ENCODE data around the gene ALLC.
"Not testable (repeated sequence)": the region's sequence is repeated elsewhere in the genome, so short reads cannot be mapped to it uniquely, and the experiment has no call there.

ALLC gene

DNA sequence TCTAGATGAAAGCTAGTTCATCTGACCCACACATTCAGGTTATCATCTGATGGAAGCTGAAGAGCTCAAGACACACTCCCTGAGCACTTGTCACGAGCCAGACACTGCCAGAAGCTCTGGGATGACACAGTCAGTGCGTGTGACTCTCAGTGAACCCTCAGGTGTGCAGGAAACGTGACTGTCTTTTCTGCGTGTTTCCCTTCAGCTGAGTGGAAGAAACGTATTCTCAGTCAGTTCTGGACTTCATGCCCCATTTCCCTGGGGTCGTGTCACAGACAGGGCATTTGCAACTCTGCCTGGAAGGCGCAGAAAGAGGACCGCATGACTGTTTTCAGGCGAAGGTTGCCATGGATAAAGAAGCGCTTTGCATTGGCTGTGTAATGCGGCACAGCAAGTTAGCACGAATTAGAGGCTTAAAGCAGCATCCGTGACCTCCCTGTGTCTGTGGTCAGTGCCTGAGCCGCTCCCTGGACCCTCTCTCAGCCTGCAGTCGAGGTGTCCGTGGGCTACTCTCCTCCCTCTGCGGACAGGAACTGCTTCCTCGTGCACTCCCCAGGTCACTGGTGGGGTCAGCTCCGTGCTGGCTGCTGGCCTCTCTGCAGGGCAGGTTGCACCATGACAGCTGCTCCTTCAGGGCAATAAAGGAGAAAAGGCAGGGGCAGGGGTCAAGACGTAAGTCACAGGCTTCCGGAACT is 3.3 kb upstream of the ALLC start:
- DNase-seq (ENCODE audit: low read depth in 2 of 2) = no peak

DNA sequence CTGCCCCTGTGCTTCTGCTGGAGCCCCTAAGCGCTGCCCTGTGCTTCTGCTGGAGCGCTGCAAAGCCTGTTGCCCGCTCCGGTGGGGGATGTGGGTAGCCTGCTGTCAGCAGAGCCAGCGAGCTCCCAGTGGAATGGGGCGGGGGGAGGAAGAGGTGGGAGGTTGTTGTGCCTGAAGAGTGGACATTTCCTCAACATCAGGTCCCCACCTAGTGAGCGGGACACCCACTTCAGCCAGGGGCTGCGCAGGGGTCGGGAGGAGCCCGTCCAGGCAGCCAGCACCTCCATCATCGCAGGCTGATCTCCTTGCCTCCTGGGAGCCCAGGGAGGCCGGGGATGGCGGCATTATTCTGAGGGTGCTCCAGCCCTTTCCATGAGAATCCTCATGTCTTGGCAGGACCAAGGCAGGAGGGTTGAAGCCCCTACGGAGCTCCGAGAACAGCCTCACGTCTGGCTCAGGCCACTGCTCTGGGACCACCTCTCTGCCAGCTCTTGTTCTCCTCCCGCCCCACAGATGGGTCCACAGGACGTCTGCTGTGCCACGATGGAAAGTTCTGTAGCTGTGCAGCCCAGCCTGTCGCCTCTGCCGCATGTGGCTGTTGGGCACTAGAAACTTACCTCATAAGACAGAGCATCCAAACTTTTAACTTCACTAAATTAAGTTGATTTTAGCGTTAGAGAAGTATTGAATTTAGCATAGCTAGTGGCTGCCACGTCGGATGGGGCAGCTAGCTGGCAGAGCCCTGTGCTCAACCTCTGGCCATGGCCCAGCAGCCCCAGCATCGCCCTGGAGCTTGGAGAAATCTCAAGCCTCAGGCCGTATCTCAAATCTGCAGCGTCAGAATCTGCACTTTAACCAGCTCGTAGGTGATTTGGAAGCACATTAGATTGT is 1.9 kb upstream of the ALLC start:
- DNase-seq (ENCODE audit: low read depth in 2 of 2) = no peak

DNA sequence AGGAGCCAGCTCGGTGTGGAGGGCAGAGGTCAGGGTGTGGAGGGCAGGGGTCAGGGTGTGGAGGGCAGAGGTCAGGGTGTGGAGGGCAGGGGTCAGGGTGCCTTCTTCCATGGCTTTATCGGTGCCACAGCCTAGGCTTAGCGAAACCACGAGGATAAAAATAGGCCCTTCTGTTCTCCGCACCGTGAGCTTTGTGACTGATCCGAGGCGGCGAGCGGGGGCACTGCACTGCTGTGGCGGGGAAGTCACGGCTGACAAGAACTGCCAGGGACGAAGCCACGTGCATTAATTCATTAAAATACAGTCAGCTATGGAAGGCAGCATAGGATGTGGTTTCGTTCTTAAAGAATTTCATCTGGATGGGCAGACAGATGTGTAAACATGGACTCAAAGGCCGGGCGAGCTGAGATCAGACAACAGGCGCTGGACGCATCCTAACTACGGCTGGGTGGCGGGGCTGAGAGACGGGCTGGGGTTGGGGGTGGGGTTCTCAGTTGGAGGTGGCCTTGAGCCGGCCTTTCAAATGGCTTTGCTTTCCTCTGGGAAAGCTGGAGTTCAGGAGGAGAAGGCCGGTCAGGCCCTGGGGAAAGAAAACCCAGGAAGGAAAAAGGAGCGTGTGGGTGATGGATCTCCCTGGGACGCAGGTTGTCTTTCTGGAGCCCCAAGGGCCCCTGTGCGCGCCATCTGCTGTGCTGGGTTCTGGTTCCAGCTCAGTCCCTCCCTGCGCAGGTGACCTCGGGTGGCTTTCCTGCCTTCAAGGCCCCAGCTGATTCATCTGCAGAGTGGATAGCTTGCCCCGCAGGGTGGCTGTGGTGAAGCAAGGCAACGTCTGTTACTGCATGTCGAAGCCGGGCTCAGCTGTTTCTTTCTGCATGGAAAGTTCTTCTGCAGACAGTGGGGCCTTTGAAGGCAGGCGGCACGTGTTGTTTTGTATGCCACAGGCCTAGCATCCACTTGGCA is 958 bp upstream of the ALLC start:
- no peak for DNase-seq (ENCODE audit: low read depth in 2 of 2)

DNA sequence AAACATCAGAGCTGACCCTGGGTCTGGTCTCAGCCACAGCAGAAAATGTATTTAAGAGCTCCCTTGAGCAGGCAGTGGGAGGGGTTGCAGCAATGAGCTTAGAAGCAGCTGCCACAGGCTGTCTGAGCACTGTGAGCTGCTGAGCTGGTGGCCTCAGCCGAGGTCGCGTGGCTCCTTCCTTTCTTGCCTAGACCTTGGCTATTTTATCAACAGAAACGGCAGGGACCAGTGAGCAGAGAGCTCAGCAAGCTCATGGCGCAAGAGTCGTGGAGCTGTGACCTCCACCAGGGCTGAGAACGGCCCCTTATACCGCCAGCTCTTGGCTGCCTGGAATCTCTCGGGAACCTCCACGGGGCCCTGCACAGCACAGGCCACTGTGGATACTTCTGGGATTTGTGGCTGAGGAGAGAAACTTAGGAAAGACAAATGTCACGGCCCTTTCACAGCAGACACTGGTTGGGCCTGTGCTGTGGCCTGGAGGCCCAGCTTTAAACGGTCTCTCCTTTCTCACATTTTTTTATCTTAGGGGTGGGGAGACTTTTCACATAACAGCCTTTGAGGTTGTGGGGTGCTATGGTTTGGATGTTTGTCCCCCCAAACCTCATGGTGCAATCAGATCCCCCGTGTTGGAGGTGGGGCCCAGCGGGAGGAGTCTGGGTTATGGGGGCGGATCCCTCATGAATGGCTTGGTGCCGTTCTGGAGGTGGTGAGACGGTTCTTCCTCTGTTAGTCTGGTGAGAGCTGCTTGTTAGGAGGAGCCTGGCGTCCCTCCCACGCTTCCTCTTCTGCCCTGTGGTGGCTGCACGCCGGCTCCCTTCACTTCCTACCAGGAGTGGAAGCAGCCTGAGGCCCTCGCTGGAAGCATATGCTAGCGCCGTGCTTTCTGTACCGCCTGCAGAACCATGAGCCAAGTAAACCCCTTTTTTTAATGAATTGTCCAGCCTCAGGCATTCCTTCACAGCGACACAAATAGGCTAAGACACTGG is 1.7 kb downstream of the ALLC start:
- DNase-seq (ENCODE audit: low read depth in 2 of 2) = no peak

DNA sequence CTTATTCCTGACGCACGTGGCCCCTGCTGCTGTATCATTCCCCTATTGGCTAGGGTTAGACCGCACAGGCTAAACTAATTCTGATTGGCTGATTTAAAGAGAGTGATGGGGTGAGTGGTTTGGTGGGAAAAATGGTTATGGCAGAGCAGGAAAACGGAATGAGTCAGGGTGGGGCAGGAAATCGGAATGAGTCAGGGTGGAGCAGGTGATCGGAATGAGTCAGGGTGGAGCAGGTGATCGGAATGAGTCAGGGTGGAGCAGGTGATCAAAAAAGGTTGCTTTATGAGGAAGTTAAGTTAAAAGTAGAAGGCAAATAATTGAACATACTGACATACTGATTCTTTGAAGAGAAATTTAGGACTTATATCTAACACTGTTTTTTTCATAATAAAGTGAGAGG is 2.6 kb downstream of the ALLC start:
- not testable (repeated sequence) for DNase-seq (ENCODE audit: low read depth in 2 of 2)

DNA sequence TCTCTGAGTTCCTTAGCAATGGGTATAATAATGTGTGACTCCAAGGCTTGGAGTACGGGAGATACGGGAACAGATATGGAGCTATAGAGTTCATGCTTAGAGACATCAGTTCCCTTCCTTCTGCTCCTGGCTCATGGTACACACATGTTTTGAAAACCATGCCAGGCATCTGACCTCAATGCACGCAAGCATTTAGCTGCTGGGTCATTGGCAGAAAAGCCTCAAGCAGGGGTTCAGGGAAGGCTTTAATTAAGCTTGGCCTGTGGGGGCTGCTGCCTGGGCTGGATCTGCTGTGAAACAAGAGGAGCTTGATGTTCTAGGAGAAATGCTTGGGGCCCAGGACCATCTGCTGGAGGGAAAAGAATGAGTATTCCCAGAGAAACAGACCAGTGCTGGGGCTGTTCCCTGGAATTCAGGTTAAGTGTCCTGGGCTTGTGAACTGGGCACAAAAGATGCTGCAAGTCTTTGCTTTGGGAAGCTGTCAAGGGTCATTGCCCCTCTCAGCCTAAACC is 3.2 kb downstream of the ALLC start:
- DNase-seq (ENCODE audit: low read depth in 2 of 2) = no peak

DNA sequence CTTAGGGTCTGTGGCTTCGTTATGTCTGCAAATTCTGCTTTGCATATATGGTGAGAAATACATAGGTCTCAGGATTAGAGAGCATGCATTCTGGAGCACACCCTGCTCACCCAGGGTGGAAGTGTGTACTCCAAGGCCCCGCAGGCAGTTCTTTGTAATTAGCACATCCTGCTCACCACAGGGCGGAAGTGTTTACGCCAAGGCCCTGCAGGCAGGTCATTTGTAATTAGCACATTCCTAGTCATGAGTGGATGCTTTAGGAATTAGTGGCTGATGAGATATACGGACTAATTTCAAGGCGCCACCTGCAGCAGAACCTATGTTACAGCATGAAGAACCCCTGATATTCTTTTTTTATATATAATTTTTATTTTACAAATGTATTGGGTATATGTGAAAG is 4.2 kb downstream of the ALLC start:
- DNase-seq (ENCODE audit: low read depth in 2 of 2) = no peak

DNA sequence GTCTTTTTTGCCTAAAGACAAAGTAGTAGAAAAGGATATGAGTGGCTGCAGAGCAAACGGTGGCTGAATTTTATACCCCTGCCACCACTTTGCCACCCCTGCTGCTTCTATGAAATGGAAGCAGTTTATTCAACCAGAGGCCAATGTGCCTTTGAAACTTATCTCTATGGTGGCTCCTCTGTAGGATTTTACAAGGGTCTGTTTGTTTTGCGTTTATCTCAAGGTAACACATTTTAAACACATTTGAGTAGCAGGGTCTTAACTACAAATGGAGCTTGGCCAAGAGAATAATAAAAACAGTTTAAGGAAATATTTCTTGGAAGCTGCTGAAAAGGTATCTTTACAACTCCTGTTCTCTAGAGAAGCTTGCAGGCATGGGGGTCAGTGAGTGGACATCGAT is 6.1 kb downstream of the ALLC start:
- DNase-seq (ENCODE audit: low read depth in 2 of 2) = no peak

DNA sequence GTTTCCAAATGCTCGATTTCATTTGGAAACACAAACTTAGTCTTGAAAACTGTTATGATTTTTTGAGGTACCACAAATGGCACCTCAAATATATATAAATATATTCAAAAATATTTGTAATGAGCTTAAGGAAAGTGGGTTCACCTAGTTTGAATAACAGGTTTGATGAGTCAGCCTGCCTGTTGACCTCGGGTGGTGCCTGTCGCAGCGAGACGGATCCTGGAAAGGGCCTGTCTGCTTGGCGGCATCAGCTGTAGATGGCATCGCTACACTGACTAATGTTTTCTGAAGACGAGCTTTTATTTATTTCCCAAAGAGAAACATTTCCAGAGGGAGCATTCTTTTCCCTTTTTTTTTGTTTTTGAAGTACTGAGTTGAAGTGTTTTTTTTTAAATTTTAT is 6.9 kb downstream of the ALLC start:
- DNase-seq (ENCODE audit: low read depth in 2 of 2) = no peak

DNA sequence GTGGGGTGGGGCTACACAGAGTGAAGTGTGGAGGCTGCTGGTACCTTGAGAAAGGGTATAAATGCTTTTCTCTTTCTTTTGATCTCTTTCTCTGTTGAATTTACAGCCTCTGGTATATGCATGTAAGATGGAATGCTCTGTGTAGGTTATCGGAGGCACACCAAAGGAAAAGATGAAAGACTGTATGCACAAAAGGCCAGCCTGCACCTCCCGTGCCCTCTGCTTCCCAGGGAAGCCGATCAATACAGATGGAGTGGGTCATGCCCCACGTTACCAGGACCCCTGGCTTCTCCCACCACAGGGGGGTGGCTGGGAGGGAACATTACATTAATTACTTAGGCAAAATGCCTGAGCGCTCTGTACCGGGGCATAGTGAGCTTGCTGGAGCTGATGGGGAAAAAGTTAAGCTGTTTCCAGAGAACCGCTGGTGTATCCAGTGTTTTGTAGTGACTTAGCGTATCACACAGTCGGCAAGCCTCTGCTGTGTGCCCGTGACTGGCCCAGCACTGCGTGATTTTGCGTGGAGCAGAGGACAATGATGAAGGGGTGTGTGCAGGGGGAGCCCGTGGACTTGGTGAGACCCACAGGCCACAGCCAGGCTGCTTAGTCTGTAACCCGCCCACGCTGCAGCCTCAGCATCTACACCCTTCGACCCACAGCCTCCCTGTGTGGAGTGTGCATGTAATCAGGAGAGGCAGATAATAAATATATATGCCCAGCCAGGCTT is 8.0 kb downstream of the ALLC start:
- no peak for DNase-seq (ENCODE audit: low read depth in 2 of 2)

DNA sequence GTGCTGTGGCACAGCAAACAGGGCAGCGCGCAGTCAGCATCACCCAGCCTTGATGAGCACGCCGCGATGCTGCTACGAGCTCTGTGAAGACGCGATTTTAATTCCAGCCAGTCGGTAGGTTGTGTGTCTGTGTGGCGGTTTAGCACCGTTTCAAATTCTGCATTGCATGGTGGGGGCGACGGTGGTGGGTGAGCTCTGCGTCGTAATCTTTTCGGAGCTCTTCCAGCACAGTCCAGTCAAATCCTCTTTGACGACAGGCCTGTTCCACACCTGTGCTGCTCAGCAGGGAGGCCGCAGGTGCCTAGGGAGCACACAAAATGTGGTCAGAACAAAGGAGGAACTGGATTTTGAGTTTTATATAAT is 8.6 kb downstream of the ALLC start:
- DNase-seq (ENCODE audit: low read depth in 2 of 2) = no peak

DNA sequence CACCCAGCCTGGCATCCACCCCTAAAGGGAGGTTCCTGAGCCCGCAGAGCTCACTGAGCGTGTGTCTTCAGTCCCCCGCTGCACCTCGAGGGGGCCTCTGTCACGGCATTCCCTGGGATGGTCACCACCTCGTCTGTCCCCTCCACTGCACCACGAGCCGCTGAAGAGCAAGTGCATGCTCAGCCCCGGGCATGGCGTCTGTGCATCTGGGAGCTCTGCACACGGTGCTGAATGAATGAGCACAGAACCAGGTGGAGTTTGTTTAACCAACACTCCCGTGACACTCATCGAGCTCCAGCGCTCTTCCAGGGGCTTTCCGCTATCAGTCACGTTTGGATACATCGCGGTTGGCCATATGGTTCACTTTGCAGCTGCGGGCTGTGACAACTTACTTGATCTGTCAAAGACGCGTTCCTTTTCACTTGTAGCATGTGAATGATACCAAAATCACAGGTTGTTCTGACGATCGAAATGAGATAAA is 9.2 kb downstream of the ALLC start:
- DNase-seq (ENCODE audit: low read depth in 2 of 2) = no peak

DNA sequence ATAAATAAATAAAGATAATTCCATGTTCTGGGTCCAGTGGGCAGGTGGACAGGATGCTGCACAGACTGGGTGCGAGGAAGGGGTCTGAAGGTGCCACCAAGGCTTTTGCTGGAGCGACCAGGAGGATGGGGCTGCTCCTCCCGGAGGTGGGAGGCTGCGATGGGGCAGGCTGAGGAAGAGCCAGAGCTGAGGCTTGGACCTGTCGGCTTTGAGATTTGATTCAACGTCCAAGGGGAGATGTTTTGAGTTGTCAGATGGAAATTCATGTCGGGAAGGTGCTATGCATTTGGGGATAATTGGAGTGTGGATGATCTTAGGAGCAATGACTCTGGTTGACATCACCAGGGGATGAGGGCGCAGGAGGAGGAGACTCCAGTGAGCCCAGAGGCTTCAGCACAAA is 11.7 kb downstream of the ALLC start:
- DNase-seq (ENCODE audit: low read depth in 2 of 2) = no peak

DNA sequence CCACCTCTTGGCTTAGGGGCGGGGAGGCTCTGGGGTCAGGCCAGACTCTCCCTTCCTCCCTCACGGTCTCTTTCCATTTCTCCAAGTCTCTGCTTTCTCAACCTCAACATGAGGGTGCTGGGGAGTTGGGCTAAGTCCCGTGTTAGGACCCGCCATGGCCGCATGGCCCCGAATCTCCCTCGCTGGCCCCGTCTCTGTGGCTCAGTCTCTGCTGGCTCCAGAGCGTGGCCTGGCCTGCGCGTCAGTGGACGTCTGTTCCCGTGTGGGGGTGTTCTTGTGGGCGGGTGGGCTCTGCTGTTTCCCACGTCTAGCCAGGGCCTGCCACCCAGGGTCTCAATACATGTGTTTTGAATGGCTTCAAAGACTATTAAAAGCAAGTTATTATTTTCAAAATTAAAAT is 12.4 kb downstream of the ALLC start:
- no peak for DNase-seq (ENCODE audit: low read depth in 2 of 2)

DNA sequence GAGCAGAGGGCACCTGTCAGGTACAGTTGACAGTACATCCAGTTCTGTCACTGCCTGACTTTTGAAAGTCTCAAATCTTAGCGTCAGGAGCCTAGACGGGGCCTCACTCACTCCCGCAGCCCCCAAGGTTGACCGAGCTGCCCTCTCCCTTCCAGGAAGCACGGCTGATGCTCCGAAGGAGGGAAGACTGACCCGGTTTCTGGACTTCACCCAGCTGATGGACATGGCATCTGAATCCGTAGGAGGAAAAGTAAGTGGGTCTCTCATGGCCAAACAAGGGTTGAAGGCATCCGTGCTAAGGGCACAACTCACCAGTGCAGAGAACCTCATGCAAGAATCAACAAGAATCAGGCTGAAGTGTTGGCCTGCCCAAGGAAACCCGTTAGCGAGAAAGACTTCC is 12.9 kb downstream of the ALLC start:
- no peak for DNase-seq (ENCODE audit: low read depth in 2 of 2)

DNA sequence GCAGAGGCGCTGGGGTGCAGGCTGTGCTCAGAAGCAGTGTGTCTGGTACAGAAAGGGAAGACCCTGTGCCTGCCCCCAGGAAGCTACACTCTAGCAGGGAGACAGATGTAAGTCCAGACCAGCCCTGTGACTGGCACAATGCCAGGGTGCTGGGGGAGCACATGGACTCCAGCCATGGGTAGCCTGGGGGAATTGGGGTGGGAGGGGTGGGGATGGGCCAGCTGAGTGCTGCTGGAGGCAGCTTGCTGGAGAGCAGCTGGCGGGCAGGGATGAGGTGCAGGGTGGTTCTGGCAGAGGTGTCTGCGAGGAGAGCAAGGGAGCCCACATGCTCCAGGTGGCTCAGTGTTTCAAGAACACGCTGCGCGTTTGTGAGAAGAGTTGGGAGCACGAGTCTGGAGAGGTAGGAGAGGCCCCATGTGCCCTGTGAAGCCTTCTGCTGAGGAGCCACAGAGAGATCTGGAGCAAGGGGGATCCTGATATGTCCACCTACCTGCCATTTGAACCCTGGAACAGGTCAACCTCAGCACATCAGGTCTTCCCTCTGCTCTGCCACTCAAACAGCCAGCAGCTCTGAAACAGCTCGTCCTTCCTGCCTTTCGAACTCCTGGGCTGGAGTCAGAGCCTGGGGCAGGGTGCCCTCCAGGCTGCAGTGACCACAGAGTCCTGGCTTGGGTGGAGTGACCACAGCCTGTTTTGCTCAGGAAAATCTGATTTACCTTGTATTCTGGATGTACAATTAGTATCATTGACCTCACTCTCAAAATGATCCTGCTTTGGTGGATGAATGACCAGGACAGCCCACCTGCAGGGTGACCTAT is 15.1 kb downstream of the ALLC start:
- no peak for DNase-seq (ENCODE audit: low read depth in 2 of 2)

DNA sequence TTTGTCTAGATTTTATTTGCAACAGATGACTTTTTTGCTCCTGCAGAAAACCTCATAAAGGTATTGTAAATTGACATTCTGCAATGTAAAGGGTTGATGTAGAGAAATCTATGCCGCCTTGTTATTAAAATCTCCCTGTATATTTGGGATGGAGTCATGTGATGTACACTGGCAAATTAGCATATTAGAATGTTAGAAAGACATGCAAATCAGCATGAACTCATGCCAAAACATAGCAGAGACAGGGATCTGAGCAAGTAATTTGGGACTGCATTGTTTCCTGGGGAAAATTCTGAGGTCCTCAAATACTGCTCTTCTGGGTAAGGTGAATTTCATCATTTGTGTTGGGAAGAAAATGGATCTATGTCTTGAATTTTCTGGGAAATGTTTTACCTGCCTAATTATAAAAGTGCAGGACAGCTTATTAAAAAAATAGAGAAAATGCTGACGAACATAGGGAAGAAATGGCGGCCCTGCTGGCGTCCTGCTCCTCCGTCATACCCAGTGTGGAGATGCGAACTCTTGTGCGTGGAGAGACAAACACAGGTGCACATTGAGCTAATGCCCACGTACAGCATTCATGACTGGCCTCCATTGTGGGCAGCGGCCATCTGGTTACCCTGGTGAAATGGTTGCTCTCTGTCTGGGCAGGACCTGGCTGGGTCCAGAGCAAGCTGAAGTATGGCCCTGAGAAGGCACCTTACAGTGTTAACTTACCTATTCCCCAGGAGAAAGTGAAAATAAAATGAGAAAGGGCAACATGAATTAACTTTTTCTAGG is 16.3 kb downstream of the ALLC start:
- no peak for DNase-seq (ENCODE audit: low read depth in 2 of 2)

DNA sequence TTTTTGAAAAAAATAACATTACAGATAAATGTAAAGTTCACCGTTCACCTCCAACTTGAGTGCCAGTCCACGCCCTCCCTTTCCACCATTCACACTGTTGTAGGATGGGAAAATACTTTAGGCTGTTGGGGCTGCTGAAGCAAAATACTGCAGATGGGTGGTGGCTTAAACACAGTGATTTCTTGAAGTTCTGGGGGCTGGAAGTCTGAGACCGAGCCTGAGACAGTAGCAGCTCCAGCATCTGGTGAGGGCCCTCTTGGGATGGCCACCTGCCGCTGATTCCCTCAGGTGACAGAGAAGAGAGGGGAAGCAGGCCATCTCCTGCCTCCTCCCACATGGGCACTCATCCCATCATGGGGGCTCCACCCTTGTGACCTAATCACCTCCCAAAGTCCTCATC is 17.7 kb downstream of the ALLC start:
- DNase-seq (ENCODE audit: low read depth in 2 of 2) = no peak
